Measurements from ENCODE around the gene PRRC2A. TPM values are rescaled to one million over a fixed set of nuclear protein-coding genes. Genes with fewer than 3 reads are reported as not detected.

The PRRC2A gene
- polyA plus RNA-seq, 3 donors from 2014 or later = 2.3 to 13.4 TPM; not detected in 1

DNA sequence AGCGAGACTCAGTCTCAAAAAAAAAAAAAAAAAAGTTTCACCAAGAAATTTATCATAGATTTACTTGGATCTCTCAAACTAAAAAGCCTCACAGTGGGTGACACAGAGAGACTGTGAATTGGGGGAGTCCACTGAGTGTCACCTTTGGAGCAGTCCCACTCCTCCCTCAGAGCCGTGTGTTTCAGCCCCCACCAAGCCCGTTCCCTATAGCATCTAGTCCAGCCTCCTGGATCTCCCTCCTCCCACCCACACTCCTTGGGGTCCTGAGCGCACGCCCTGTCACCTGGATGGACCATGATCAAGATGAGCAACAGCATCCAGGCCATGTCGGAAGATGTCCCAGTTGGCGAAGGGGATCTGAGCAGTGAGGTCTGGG lies 28.1 kb upstream of the PRRC2A start:
- Mint-ChIP-seq H3K27me3 (ENCODE audit: low read depth in 3 of 3) (peaks cover 8 to 16% (median 15%) of the 10 kb centered on the region in 3 donors), H3K4me1 (peaks cover 78 to 83% of the 10 kb centered on the region in 2 donors), H3K27ac (peak overlapping the region; percentile 88 to 97 (median 97)), H3K9me3 (no peaks in the 10 kb centered on the region), H3K36me3 (peaks cover 5 to 16% (median 15%) of the 10 kb centered on the region in 3 donors), H3K4me3 (peak overlapping the region; percentile 87 to 93 (median 91))
- no peak for DNase-seq

DNA sequence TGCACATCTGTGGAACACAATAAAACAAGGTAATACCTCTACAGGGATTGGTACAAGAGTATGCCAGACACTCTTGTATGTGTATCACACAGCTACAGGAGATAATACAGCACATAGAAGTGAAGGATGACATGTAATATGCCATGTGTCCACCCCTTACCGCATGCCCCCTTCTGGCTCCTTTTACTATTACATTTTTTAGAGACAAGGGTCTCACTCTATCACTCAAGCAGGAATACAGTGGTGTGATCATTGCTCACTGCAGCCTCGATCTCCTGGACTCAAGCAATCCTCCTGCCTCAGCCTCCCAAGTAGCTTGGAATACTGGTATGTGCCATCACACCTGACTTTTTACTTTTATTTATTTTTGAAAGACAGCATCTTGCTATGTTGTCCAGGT lies 23.5 kb upstream of the PRRC2A start:
- H3K9me3 Mint-ChIP-seq = no peaks in the 10 kb centered on the region
- peaks cover 45 to 49% of the 10 kb centered on the region in 2 donors for H3K4me1 Mint-ChIP-seq
- peak; percentile 67 to 75 (median 71) for DNase-seq
- no peak overlapping the region for H3K4me3 Mint-ChIP-seq
- peak overlapping the region in 5 of 6 donors; percentile 43 to 71 (median 52) for H3K27ac Mint-ChIP-seq
- H3K36me3 Mint-ChIP-seq = no peaks in the 10 kb centered on the region
- H3K27me3 Mint-ChIP-seq (ENCODE audit: low read depth in 3 of 3) = peaks cover 6 to 14% (median 12%) of the 10 kb centered on the region in 3 donors

DNA sequence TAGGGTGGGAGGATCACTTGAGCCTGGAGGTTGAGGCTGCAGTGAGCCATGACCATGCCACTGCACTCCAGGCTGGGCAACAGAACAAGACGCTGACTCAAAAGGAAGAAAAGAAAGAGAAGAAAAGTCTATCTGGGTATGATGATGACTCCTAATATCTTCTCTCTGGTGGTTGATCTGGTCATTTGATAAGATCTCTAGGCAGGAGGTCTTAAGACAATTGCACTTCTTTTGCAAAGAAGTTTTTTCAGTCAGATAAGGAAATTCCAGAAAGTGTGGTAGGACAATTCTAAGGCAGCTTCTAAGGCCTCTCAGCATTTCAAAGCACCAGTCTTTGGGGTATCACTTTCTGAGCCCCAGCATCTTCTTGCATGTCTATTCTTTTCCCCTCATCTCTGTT lies 13.2 kb upstream of the PRRC2A start:
- DNase-seq = no peak
- Mint-ChIP-seq H3K4me3 (no peak overlapping the region), H3K36me3 (no peaks in the 10 kb centered on the region), H3K27me3 (ENCODE audit: low read depth in 3 of 3) (peaks cover 0 to 7% (median 6%) of the 10 kb centered on the region in 3 donors), H3K27ac (no peak overlapping the region), H3K4me1 (no peaks in the 10 kb centered on the region), H3K9me3 (no peaks in the 10 kb centered on the region)

DNA sequence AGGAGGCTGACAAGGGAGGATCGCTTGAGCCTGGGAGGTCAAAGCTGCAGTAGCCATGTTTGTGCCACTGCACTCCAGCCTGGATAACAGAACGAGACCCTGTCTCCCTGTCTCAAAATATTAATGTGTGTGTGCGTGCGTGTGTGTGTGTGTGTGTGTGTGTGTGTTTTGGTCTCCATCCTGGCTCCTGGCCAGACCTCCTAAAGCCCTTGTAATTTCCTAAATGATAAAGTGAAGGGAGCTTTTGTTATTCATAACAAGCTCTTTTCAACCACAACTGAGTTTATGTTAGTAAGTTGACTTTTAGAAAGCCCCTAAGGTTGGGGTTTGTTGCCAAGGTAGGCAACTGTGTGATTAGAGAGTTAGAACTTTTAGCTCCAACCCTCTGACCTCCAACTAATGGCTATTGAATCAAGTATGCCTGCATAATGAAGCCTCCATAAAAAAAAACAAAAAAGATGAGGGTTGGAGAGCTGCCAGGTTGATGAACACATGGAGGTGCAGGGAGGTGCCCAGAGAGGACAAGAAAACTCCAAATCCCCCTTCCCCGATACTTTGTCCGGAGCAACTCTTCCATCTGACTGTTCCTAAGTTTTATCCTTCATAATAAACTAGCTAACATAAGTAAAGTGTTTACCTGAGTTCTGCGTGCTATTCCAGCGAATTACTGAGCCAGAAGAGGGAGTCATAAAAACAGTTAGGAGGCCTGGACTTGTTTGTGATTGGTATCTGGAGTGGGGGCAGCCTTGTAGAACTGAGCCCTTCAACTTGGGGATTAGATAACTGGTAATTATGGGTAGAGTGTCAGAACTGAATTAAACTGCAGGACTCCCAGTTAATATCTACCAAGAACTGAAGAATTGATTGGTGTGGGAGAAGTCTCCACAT lies 10.8 kb upstream of the PRRC2A start:
- H3K27me3 Mint-ChIP-seq (ENCODE audit: low read depth in 3 of 3) = peaks cover 0 to 7% (median 2%) of the 10 kb centered on the region in 3 donors
- DNase-seq = no peak
- H3K27ac Mint-ChIP-seq = no peak overlapping the region
- H3K36me3 Mint-ChIP-seq = no peaks in the 10 kb centered on the region
- no peaks in the 10 kb centered on the region for H3K4me1 Mint-ChIP-seq
- H3K9me3 Mint-ChIP-seq = no peaks in the 10 kb centered on the region
- no peak overlapping the region for H3K4me3 Mint-ChIP-seq

DNA sequence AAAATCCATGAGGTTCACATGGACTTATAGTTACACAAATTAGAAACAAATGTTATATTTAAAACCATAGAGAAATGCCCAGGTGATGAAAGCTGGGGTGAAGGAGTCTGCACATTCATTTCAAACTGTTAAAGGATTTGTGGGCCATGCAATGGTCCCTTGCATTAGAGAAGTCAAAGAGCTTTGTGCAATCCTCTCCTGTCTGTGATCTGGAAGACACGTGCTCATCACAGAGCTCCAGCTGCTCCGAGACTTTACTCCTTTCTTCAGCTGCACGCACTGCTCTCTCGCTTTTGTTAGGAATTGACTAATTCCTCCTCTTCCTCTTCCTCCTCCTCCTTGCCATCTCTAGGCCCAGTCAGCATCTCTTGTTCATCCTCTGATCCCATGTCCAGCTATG lies 9.5 kb upstream of the PRRC2A start:
- H3K36me3 Mint-ChIP-seq = no peaks in the 10 kb centered on the region
- no peak for DNase-seq
- H3K4me1 Mint-ChIP-seq = no peaks in the 10 kb centered on the region
- no peak overlapping the region for H3K4me3 Mint-ChIP-seq
- H3K27me3 Mint-ChIP-seq (ENCODE audit: low read depth in 3 of 3) = peaks cover 2 to 7% (median 2%) of the 10 kb centered on the region in 3 donors
- H3K9me3 Mint-ChIP-seq = no peaks in the 10 kb centered on the region
- no peak overlapping the region for H3K27ac Mint-ChIP-seq

DNA sequence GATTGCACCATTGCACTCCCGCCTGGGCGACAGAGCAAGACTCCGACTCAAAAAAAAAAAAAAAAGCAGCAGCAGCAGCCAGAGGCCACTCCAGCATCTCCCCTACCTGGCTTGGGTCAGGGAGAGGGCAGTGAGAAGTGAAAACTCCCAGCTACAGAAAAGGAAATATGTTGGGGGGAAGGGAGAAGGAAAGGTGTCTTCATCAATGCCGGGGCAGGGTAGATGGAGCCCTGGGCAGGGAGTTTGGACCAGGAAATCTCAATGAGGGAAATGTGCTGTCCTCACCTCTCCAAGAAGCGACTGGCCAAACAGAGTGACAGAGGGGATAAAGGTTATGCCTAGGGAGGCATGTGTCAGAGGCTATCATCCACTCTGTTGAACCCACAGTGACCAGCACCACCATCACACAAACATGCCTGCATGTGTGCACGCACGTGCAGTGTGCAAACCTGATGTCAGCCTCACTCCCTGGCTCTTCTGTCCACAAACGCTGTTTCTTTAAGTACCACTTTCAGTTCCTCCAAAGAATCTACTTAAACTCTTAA lies 6.4 kb upstream of the PRRC2A start:
- H3K4me1 Mint-ChIP-seq = peaks cover 0 to 1% of the 10 kb centered on the region in 2 donors

DNA sequence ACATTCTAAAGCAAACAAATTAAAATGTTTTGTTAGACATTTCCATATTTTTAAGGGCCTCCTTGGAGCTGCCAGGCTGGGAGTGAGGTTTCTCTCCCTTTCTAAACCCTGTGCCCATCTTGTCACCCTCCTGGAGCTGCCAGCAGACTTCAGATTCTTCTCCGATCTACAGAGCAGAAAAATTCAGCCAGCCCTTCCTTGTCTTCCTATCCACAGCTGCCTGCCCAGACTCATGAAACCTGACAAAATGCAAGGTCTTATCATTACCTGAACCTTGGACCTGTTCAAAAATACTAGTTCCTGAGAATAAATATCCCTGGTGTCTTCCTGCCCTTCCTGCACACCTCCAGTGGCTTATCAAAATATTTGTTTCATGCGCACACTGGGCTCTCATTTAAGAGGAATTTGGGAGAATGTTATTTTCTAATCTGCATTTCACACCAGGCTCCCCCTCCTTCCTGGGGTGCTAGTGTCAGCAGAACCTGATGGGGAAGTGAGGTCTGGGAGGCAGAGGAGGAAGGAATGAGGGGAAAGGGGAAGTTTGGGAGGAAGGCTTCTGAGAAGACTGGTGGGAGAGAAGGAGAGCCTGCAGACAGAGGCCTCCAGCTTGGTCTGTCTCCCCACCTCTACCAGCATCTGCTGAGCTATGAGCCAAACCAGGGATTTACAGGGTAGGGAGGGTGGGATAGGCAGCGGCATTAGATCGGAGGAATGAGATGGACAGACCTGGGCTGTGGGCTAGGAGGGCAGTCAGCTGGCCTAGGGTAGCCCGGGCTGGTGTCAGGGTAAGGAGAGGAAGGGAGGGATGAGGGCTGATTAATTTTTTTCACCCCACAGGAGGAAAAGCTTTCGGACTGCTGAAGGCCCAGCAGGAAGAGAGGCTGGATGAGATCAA lies 5.6 kb upstream of the PRRC2A start, which contains the start of gene AIF1:
Gene AIF1, plus strand, starts transcription at position 551 of the 895 bp plus-strand sequence. Its CDS starts 96 bp downstream, at position 647.
- no peaks in the 10 kb centered on the region for H3K9me3 Mint-ChIP-seq
- H3K4me3 Mint-ChIP-seq = peak within 1 kb of the TSS in 1 of 5 donors; percentile 31
- H3K36me3 Mint-ChIP-seq = no peaks in the 10 kb centered on the region
- H3K27ac Mint-ChIP-seq = peak within 1 kb of the TSS in 4 of 6 donors; percentile 5 to 67 (median 32)
- peaks cover 5 to 7% of the 10 kb centered on the region in 2 donors for H3K4me1 Mint-ChIP-seq
- H3K27me3 Mint-ChIP-seq (ENCODE audit: low read depth in 3 of 3) = peaks cover 2 to 6% (median 2%) of the 10 kb centered on the region in 3 donors
- no peak for DNase-seq

More for the DNA sequence above, 6.4 kb upstream of the PRRC2A start:
- no peak for DNase-seq
- Mint-ChIP-seq H3K4me3 (no peak overlapping the region), H3K9me3 (no peaks in the 10 kb centered on the region), H3K27me3 (ENCODE audit: low read depth in 3 of 3) (peaks cover 1 to 4% (median 2%) of the 10 kb centered on the region in 3 donors), H3K36me3 (no peaks in the 10 kb centered on the region), H3K27ac (no peak overlapping the region)

DNA sequence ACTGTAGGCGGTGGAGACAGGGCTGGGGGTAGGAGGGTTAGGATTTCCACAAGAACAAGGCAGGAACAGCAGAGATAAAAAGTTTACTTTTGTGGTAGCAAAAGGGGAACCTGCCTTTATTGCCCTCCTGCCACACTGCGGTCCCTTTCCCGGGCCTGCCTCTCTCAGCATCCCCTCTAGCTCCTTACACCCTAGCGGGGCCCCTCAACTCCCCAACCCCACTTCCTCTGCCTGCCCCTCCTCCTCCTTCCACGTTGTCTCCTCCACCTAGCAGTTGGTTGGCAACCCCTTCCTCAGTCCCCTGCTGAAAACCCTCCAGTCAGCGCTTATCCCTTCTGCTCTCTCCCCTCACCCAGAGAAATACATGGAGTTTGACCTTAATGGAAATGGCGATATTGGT lies 4.8 kb upstream of the PRRC2A start:
- DNase-seq = no peak
- H3K27me3 Mint-ChIP-seq (ENCODE audit: low read depth in 3 of 3) = peaks cover 6 to 12% (median 8%) of the 10 kb centered on the region in 3 donors
- no peaks in the 10 kb centered on the region for H3K36me3 Mint-ChIP-seq
- H3K4me3 Mint-ChIP-seq = no peak overlapping the region
- H3K27ac Mint-ChIP-seq = peak overlapping the region in 1 of 6 donors; percentile 5
- H3K9me3 Mint-ChIP-seq = no peaks in the 10 kb centered on the region
- H3K4me1 Mint-ChIP-seq = peaks cover 8% of the 10 kb centered on the region in 2 donors

DNA sequence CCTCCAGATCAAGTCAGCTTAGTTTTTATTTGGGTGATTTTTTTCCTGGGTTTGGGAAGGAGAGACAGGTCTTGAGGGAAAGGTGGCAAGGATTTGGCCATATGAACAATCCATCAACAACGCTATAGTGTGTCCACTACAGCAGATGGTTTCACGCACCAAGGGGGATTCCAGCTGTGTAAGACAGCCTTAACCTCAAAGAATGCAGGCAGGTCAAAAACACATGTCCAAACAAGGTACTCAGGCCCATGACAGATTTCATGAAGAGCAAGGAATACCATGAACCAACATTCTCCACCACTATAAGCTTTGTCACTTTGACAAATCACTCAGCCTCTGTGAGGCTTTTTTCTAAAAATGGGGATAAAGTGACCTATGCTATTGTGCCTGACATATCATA lies 3.5 kb upstream of the PRRC2A start:
- H3K4me1 Mint-ChIP-seq = peaks cover 19% of the 10 kb centered on the region in 2 donors
- no peak for DNase-seq
- H3K27me3 Mint-ChIP-seq (ENCODE audit: low read depth in 3 of 3) = peaks cover 11 to 19% (median 14%) of the 10 kb centered on the region in 3 donors
- H3K9me3 Mint-ChIP-seq = no peaks in the 10 kb centered on the region
- no peaks in the 10 kb centered on the region for H3K36me3 Mint-ChIP-seq
- H3K27ac Mint-ChIP-seq = peak overlapping the region in 1 of 6 donors; percentile 63
- peak overlapping the region in 1 of 5 donors; percentile 46 for H3K4me3 Mint-ChIP-seq

DNA sequence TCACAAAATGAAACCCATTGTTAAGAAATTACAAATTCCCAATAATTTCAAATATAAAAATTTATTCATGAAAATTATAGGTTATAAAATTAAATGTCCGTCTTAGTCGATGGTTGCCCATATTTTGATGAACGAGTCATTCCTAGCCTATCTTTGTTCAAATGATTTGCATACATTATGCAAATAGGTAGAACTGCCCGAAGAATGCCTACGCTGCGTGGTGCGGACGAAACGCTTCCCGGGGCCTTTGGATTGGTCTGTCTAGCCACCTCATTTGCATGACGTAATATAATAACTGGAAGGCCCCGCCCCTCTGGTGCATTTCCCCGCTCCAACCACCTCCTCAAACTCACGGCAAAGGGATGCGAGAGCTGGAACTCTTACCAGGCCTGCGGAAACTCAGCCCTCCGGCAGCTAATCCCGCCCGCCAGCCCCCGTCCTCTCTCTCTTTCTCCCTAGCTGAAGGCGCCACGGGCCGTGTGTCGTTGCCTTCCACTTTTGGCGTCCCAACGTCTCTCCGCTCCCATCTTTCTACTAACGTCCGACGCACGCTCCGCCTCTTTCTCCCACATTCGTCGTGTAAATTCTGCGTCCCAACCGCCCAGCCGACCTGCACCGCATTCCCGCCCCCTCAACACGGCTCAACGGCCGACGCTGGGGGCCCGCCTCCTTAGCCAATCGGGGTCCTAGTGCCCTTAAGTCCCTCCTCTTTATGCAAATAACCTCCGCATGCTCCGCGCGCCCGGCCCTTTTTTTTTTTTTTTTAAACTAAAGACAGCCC lies 520 bp upstream of the PRRC2A start:
- Mint-ChIP-seq H3K4me3 (peak overlapping the region; percentile 87 to 94 (median 89)), H3K4me1 (peaks cover 27 to 29% of the 10 kb centered on the region in 2 donors), H3K27me3 (ENCODE audit: low read depth in 3 of 3) (peaks cover 11 to 19% (median 14%) of the 10 kb centered on the region in 3 donors), H3K36me3 (peaks cover 6 to 12% (median 6%) of the 10 kb centered on the region in 3 donors), H3K9me3 (no peaks in the 10 kb centered on the region), H3K27ac (peak overlapping the region; percentile 95 to 99 (median 97))
- DNase-seq = peak; percentile 97 to 99 (median 98)

DNA sequence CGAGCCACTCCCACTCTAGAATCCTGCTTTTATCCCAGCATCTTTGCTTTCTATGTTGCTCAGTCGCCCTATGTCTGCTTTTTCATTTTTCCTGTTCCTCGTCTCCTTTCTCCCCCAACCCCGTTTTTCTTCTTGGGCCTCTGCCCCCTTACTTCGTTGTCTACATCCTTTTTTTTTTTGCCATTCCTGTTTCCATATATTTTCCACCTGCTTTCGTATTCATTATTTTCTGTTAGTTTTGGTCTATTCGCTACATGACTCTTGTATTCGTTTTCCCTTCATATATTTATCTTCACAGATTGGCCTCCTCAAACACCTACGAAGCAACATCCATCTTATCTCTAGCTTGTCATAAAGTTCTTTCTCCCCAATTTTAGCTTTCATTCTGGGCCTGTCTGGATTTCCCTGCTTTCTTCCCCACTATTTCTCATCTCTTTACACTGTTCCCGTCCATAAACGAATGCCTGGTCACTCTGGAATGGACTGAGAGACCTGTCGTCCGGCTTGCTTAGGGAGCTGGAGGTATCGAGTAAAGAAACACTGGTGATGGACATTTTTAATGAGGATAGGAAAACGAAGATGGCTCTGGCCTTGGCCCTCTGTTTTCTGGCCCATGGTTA lies 915 bp downstream of the PRRC2A start:
- H3K4me1 Mint-ChIP-seq = peaks cover 27 to 29% of the 10 kb centered on the region in 2 donors

DNA sequence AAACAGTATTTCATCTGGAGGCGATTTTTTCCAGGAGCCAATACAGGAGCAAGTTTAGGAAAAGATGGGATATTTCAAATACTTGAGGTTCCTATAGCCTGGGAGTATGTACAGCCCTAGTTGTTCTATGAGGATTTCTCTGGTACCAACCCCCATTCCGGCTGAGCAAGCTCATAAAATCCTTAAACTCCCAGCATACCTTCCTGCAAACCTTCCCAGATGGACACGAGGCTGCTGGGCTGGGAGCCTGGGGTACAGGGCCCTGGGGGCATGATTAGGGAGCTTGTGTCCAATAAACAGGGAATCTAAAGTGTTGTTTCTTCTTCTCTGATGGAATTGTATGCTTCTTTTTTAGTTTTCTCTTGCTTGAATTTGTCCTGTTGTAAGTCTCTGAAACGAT lies 1.5 kb downstream of the PRRC2A start:
- Mint-ChIP-seq H3K27ac (peak overlapping the region; percentile 93 to 98 (median 97)), H3K36me3 (peaks cover 11 to 30% (median 20%) of the 10 kb centered on the region in 3 donors), H3K4me1 (peaks cover 26 to 29% of the 10 kb centered on the region in 2 donors), H3K4me3 (peak overlapping the region; percentile 87 to 96 (median 93)), H3K27me3 (ENCODE audit: low read depth in 3 of 3) (peaks cover 11 to 15% (median 14%) of the 10 kb centered on the region in 3 donors), H3K9me3 (no peaks in the 10 kb centered on the region)
- DNase-seq = no peak

More for the DNA sequence above, 915 bp downstream of the PRRC2A start:
- Mint-ChIP-seq H3K36me3 (peaks cover 10 to 26% (median 17%) of the 10 kb centered on the region in 3 donors), H3K4me3 (peak overlapping the region; percentile 87 to 96 (median 93)), H3K27ac (peak overlapping the region; percentile 93 to 98 (median 97)), H3K27me3 (ENCODE audit: low read depth in 3 of 3) (peaks cover 11 to 15% (median 14%) of the 10 kb centered on the region in 3 donors), H3K9me3 (no peaks in the 10 kb centered on the region)
- DNase-seq = no peak
